VCaP (cell line): Measurements from ENCODE around the gene TAF11L11.
"Not testable (repeated sequence)": the region's sequence is repeated elsewhere in the genome, so short reads cannot be mapped to it uniquely, and the experiment has no call there.

Source experiments
- H3K27ac ChIP-seq: fragments of 450-650 bp; 2 replicates; pipeline ENCODE4 v1.5.1; 2017
- CTCF ChIP-seq: fragments of 450-650 bp; conservative IDR thresholded peaks from 2 replicates; pipeline ENCODE4 v1.5.1; 2017; ENCODE audit warnings: mild to moderate bottlenecking, moderate library complexity

The TAF11L11 gene

GRCh38 chr5:17603880-17604279 is at the start of gene TAF11L11:
Gene TAF11L11 (plus strand): TSS chr5:17604183.
- H3K27ac ChIP-seq, result not testable (repeated sequence)

GRCh38 chr5:17585658-17586057 is 18.3 kb upstream of the TAF11L11 start, which contains the start of gene TAF11L7:
Gene TAF11L7 (minus strand): TSS chr5:17585758.
- H3K27ac ChIP-seq, result not testable (repeated sequence)

- not testable (repeated sequence) for H3K27ac ChIP-seq
Measured at GRCh38 chr5:17590860-17591259, 13.1 kb upstream of the TAF11L11 start, which contains the start of gene TAF11L8. Gene TAF11L8 (minus strand): TSS chr5:17590960.

GRCh38 chr5:17594255-17594654 is 9.7 kb upstream of the TAF11L11 start, which contains the start of gene TAF11L9:
Gene TAF11L9 (minus strand): TSS chr5:17594394.
- not testable (repeated sequence) for H3K27ac ChIP-seq

- not testable (repeated sequence) for H3K27ac ChIP-seq
Measured at GRCh38 chr5:17597728-17598127, 6.3 kb upstream of the TAF11L11 start, which contains the start of gene TAF11L10. Gene TAF11L10 (minus strand): TSS chr5:17597828.

- no peak overlapping the region for H3K27ac ChIP-seq
- no peak for TF ChIP-seq CTCF
Measured at GRCh38 chr5:17604951-17605350, 968 bp downstream of the TAF11L11 start.

- not testable (repeated sequence) for H3K27ac ChIP-seq
Measured at GRCh38 chr5:17607461-17607860, 3.5 kb downstream of the TAF11L11 start.

- not testable (repeated sequence) for H3K27ac ChIP-seq
Measured at GRCh38 chr5:17610092-17610491, 6.1 kb downstream of the TAF11L11 start, which contains the start of gene TAF11L12. Gene TAF11L12 (plus strand): TSS chr5:17610392.

- H3K27ac ChIP-seq, result no peak overlapping the region
- TF ChIP-seq CTCF, result no peak
Measured at GRCh38 chr5:17614872-17615605, 11.1 kb downstream of the TAF11L11 start.

GRCh38 chr5:17619354-17619753 is 15.4 kb downstream of the TAF11L11 start:
- no peak for TF ChIP-seq CTCF
- H3K27ac ChIP-seq, result no peak overlapping the region

- no peak overlapping the region for H3K27ac ChIP-seq
- TF ChIP-seq CTCF, result no peak; the same call in 1 of the 2 replicates
Measured at GRCh38 chr5:17620627-17621026, 16.6 kb downstream of the TAF11L11 start.
